Neural crest cell (in vitro differentiated cells): ENCODE data around the gene MFSD6L. TPM values are rescaled to one million over a fixed set of nuclear protein-coding genes. Genes with fewer than 3 reads are reported as not detected.
A peak's percentile ranks its signal among the peaks of the same experiment; 100 is the strongest.

ENCODE experiments used
- DNase-seq: peaks from one replicate; pipeline ENCODE4 v3.0.0; 2021; ENCODE audit warnings: low read depth, mixed read lengths, low spot score
- H3K27ac Mint-ChIP-seq: one replicate; pipeline ENCODE4 v1.8.0; 2021; ENCODE audit warnings: mild to moderate bottlenecking, mixed read lengths; ENCODE audit not compliant: unreplicated experiment
- H3K27me3 Mint-ChIP-seq: 2 replicates; pipeline ENCODE4 v1.8.0; 2021; ENCODE audit warnings: low read depth, mild to moderate bottlenecking, mixed read lengths
- H3K36me3 Mint-ChIP-seq: 2 replicates; pipeline ENCODE4 v1.8.0; 2021; ENCODE audit warnings: low read depth, mild to moderate bottlenecking, mixed read lengths
- H3K4me1 Mint-ChIP-seq: 2 replicates; pipeline ENCODE4 v1.8.0; 2021; ENCODE audit warnings: mixed read lengths
- H3K4me3 Mint-ChIP-seq: one replicate; pipeline ENCODE4 v1.8.0; 2021; ENCODE audit warnings: mild to moderate bottlenecking, mixed read lengths
- H3K9me3 Mint-ChIP-seq: 2 replicates; pipeline ENCODE4 v1.8.0; 2021; ENCODE audit warnings: mixed read lengths
- CTCF ChIP-seq: fragments of 200-600 bp; sonication (generic); conservative IDR thresholded peaks from 2 replicates; pipeline ENCODE4 v1.5.0; 2021; ENCODE audit warnings: antibody characterized with exemption, mild to moderate bottlenecking
- total RNA-seq: library from RNA; stranded (reverse); gene quantifications from 2 replicates; pipeline ENCODE4 v1.2.1, GENCODE V29; 2021

Gene MFSD6L
- total RNA-seq, 1 donor from 2014 or later: not detected

DNA sequence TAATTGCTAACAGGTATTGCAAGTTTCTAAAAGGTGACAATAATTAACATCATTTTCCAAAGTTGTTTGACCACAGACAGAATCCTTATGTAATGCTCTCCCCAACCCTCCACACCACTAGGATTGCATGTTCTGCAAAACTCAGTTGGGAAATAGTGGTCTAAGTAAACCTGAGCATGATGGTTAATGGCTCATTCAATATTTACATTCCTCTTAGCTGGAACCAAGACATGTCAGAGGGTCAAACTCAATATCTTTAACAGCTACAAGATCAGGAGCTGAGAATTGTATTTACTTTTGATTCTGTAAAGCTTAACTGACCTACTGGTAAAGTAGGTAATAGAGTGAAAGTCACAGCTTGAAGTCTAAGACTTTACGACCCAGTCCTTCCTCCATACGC is 10.2 kb downstream of the MFSD6L start:
- Mint-ChIP-seq H3K36me3 (peaks cover 3% of the 10 kb centered on the region), H3K9me3 (peaks cover 5% of the 10 kb centered on the region), H3K4me1 (peaks cover 9% of the 10 kb centered on the region), H3K27ac (no peak overlapping the region), H3K4me3 (no peak overlapping the region), H3K27me3 (peaks cover 2% of the 10 kb centered on the region)
- TF ChIP-seq CTCF: no peak
- DNase-seq: no peak

DNA sequence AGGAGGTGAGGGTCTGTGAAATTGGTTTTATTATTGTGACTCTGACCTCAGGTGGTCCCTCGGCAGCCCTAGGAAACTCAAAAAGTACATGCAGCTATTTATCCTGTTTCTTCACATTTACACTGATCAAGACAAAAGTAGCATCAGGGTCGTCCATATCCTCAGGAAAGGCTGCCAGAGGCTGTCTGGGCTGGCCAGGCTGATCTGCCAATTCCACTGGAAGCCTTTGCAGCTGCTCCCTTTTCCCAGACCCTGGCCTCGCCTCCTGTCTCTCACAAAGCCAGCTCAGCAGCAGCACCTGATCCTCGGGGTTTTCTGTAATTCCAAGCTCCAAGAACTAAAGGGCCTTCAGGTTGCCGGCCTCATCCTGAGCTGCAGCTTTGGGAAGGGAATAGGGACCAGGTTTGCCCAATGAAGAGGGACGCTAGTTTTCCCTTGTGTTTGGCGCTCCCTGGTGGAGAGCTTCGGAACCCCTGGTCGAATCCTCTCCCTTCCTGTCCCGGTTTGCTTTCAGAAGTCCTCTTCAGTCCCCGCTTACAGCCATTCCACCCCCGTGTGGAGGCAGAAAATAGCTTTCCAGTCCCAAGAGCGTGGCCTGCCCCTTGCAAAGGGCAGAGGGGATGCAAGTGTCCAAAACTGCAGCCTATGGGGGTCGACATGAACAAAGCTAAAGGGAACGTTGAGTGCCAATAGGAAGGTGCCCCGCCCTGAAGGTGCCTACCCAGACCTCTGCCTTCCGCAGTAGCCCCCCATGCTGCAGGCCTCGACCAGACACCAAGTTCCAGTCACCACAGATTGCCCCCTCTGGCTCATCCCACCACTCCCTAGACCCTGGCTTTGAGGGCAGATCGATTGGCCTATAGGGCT is 13.4 kb downstream of the MFSD6L start:
- TF ChIP-seq CTCF: peak; percentile 88
- Mint-ChIP-seq H3K36me3 (peaks cover 3% of the 10 kb centered on the region), H3K27me3 (peaks cover 2% of the 10 kb centered on the region), H3K4me3 (no peak overlapping the region), H3K9me3 (peaks cover 4% of the 10 kb centered on the region), H3K4me1 (peaks cover 9% of the 10 kb centered on the region), H3K27ac (no peak overlapping the region)
- DNase-seq: peak; percentile 88

DNA sequence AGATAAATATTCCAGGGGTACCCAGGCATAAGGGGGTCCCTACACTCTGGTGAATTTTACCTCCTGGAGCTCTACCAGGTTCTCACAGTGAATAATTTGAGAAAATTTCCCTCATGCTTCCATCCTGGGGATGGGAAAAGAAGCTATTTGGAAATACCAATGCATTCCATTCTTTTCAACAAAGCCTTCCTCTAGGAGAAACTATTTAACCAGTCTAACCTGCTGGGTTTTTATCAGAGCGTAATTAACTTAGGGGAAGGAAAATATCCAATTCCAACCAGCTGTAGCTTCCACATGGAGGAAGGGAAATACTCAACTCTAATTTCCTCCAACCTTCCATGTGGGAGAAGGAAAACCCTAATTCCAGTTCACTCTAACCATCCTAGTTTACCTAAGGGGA is 17.0 kb downstream of the MFSD6L start:
- Mint-ChIP-seq H3K9me3 (peaks cover 4% of the 10 kb centered on the region), H3K27ac (no peak overlapping the region), H3K27me3 (no peaks in the 10 kb centered on the region), H3K36me3 (peaks cover 3% of the 10 kb centered on the region), H3K4me3 (no peak overlapping the region), H3K4me1 (no peaks in the 10 kb centered on the region)
- DNase-seq: no peak
- TF ChIP-seq CTCF: no peak

- peaks cover 4% of the 10 kb centered on the region for H3K9me3 Mint-ChIP-seq
Measured at GRCh38 chr17:8781776-8782175, 17.4 kb downstream of the MFSD6L start.

GRCh38 chr17:8776881-8777280 is 22.3 kb downstream of the MFSD6L start:
- Mint-ChIP-seq H3K4me3 (no peak overlapping the region), H3K4me1 (no peaks in the 10 kb centered on the region), H3K9me3 (peaks cover 4% of the 10 kb centered on the region), H3K36me3 (no peaks in the 10 kb centered on the region), H3K27me3 (no peaks in the 10 kb centered on the region), H3K27ac (no peak overlapping the region)
- TF ChIP-seq CTCF: no peak
- no peak for DNase-seq

More at GRCh38 chr17:8781776-8782175, 17.4 kb downstream of the MFSD6L start:
- TF ChIP-seq CTCF: no peak
- no peak overlapping the region for H3K4me3 Mint-ChIP-seq
- no peak overlapping the region for H3K27ac Mint-ChIP-seq
- no peaks in the 10 kb centered on the region for H3K4me1 Mint-ChIP-seq
- no peak for DNase-seq
- no peaks in the 10 kb centered on the region for H3K27me3 Mint-ChIP-seq
- peaks cover 3% of the 10 kb centered on the region for H3K36me3 Mint-ChIP-seq
